Mesothelial cell of epicardium (in vitro differentiated cells): Measurements from ENCODE around the gene SLC22A15. TPM values are rescaled to one million over a fixed set of nuclear protein-coding genes. Genes with fewer than 3 reads are reported as not detected.
"Not testable (repeated sequence)": the region's sequence is repeated elsewhere in the genome, so short reads cannot be mapped to it uniquely, and the experiment has no call there.

Experiments used
- DNase-seq, 2 experiments: peaks; one replicate each; pipeline ENCODE4 v3.0.0; 2021; ENCODE audit warnings: low spot score in 2 of 2; ENCODE audit not compliant: unreplicated experiment in 2 of 2
- H3K27ac Mint-ChIP-seq: 2 replicates; pipeline ENCODE4 v1.8.0; 2021; ENCODE audit warnings: mixed read lengths
- H3K27me3 Mint-ChIP-seq: 2 replicates; pipeline ENCODE4 v1.8.0; 2021; ENCODE audit warnings: low read depth, mixed read lengths
- H3K36me3 Mint-ChIP-seq: 2 replicates; pipeline ENCODE4 v1.8.0; 2021; ENCODE audit warnings: mixed read lengths
- H3K4me1 Mint-ChIP-seq: 2 replicates; pipeline ENCODE4 v1.8.0; 2021; ENCODE audit warnings: mixed read lengths
- H3K4me3 Mint-ChIP-seq: 2 replicates; pipeline ENCODE4 v1.8.0; 2021; ENCODE audit warnings: mild to moderate bottlenecking, moderate library complexity, mixed read lengths
- H3K9me3 Mint-ChIP-seq: 2 replicates; pipeline ENCODE4 v1.8.0; 2021; ENCODE audit warnings: mixed read lengths
- CTCF ChIP-seq: fragments of 200-600 bp; sonication (generic); IDR thresholded peaks from one replicate; pipeline ENCODE4 v1.5.0; 2021; ENCODE audit warnings: antibody characterized with exemption; ENCODE audit not compliant: unreplicated experiment
- total RNA-seq: library from RNA; stranded (reverse); gene quantifications from 3 replicates; pipeline ENCODE4 v1.2.1, GENCODE V29; 2021

Gene SLC22A15
- total RNA-seq, 1 donor from 2014 or later = 10.1 TPM

DNA sequence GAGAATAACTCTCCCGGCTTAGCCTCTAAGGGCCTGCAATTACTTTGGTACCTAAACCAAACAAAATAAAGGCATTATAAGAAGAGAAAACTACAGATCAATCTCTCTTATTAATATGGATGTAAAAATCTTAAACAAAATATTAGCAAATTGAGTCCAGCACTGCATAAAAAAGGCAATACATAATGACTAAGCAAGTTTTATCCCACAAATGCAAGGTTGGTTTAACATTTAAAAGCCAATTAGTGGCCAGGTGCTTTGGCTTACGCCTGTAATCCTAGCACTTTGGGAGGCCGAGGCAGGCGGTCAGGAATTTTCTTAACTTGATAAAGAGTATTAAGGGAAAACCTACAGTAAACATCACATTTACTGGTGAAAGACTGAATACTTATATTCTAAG, 67.8 kb downstream of the SLC22A15 start:
- DNase-seq = no peak
- Mint-ChIP-seq H3K9me3 (peaks cover 41% of the 10 kb centered on the region), H3K4me3 (no peak overlapping the region), H3K4me1 (no peaks in the 10 kb centered on the region), H3K27ac (no peak overlapping the region), H3K36me3 (peaks cover 41% of the 10 kb centered on the region), H3K27me3 (no peaks in the 10 kb centered on the region)
- no peak for TF ChIP-seq CTCF

DNA sequence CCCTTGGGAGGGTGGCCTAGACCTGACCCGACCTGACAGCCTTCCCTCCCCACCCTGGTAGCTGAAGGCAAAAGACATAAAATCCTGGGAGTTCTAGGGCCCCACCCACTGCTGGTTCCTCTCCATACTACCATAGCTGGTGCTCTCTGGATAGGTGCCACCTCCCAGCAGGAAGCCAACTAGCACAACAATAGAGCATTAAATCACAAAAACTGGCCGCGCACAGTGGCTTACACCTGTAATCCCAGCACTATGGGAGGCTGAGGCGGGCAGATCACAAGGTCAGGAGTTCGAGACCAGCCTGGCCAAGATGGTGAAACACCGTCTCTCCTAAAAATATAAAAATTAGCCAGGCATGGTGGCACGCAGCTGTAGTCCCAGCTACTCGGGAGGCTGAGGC, 70.6 kb downstream of the SLC22A15 start:
- H3K36me3 Mint-ChIP-seq = peaks cover 43% of the 10 kb centered on the region

DNA sequence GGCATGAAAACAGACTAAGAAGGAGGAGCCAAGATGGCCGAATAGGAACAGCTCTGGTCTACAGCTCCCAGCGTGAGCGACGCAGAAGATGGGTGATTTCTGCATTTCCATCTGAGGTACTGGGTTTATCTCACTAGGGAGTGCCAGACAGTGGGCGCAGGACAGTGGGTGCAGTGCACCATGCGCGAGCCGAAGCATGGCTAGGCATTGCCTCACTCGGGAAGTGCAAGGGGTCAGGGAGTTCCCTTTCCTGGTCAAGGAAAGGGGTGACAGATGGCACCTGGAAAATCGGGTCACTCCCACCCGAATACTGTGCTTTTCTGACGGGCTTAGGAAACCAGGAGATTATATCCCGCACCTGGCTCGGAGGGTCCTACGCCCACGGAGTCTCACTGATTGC, 75.6 kb downstream of the SLC22A15 start:
- not testable (repeated sequence) for H3K27ac Mint-ChIP-seq, H3K4me3 Mint-ChIP-seq, H3K27me3 Mint-ChIP-seq, H3K4me1 Mint-ChIP-seq, DNase-seq
- Mint-ChIP-seq H3K9me3 (peaks cover 51% of the 10 kb centered on the region), H3K36me3 (peaks cover 23% of the 10 kb centered on the region)

More for the DNA sequence above, 70.6 kb downstream of the SLC22A15 start:
- H3K9me3 Mint-ChIP-seq = peaks cover 67% of the 10 kb centered on the region
- DNase-seq, H3K4me3 Mint-ChIP-seq, H3K27ac Mint-ChIP-seq, H3K27me3 Mint-ChIP-seq, H3K4me1 Mint-ChIP-seq: not testable (repeated sequence)

DNA sequence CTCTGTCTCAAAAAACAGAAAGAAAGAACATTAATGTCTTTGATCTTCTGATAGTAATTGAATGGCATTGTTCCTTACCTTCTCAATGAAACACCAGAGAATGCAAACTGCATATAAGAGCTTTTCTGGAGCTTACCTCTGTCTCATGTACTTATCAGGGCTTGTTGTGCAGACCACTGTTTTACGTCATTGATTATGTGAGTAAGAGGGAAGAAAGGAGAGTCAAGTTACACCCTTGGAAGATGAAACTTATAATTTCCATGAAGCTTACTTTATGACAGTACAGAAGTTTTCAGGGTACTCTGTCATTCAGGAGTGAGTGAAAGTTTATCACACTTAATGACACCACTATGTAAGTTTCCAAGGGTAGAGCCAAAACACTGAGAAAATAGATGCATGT, 85.9 kb downstream of the SLC22A15 start:
- peaks cover 37% of the 10 kb centered on the region for H3K36me3 Mint-ChIP-seq
- no peaks in the 10 kb centered on the region for H3K27me3 Mint-ChIP-seq
- H3K4me1 Mint-ChIP-seq = no peaks in the 10 kb centered on the region
- H3K9me3 Mint-ChIP-seq = peaks cover 22% of the 10 kb centered on the region
- no peak for DNase-seq
- H3K4me3 Mint-ChIP-seq = no peak overlapping the region
- H3K27ac Mint-ChIP-seq = no peak overlapping the region
- no peak for TF ChIP-seq CTCF

DNA sequence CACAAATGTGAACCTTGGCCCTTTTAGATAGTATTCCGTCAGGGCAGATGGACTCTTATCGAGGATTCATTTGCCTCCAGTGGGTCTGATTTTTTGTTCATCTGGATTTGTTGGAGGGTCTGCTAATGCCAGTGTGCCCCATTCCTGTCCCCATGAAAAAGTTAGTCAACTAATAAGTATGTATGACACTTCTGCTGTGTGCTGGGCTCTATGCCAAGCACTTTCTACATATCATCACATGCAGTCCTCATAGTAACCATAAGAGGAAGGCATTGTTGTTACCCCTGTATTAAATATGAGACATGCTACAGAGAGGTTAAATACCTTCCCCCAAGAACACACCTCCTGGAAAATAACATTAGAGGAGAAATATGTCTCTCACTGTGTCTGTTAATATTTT, 88.3 kb downstream of the SLC22A15 start:
- Mint-ChIP-seq H3K9me3 (peaks cover 4% of the 10 kb centered on the region), H3K36me3 (peaks cover 36% of the 10 kb centered on the region), H3K27ac (no peak overlapping the region), H3K4me3 (no peak overlapping the region), H3K4me1 (no peaks in the 10 kb centered on the region), H3K27me3 (no peaks in the 10 kb centered on the region)
- no peak for DNase-seq
- no peak for TF ChIP-seq CTCF

GRCh38 chr1:116066868-116067565, 90.7 kb downstream of the SLC22A15 start:
- Mint-ChIP-seq H3K36me3 (peaks cover 38% of the 10 kb centered on the region), H3K4me1 (no peaks in the 10 kb centered on the region), H3K27ac (no peak overlapping the region), H3K9me3 (no peaks in the 10 kb centered on the region), H3K4me3 (no peak overlapping the region), H3K27me3 (no peaks in the 10 kb centered on the region)
- DNase-seq = no peak
- TF ChIP-seq CTCF = no peak

GRCh38 chr1:116067566-116067890, 91.2 kb downstream of the SLC22A15 start:
- Mint-ChIP-seq H3K9me3 (no peaks in the 10 kb centered on the region), H3K36me3 (peaks cover 38% of the 10 kb centered on the region), H3K4me1 (no peaks in the 10 kb centered on the region), H3K27ac (no peak overlapping the region), H3K27me3 (no peaks in the 10 kb centered on the region), H3K4me3 (no peak overlapping the region)
- DNase-seq = no peak
- TF ChIP-seq CTCF = no peak
